GM21737 (cell line): ENCODE data around the gene TRIM37.
"Not testable (repeated sequence)": the region's sequence is repeated elsewhere in the genome, so short reads cannot be mapped to it uniquely, and the experiment has no call there.

ENCODE experiments used
- ATAC-seq: cut with Tn5 transposase; IDR thresholded peaks from one replicate; pipeline ENCODE4 v1.9.1; 2021; ENCODE audit warnings: mild to moderate bottlenecking, moderate library complexity; ENCODE audit not compliant: unreplicated experiment

TRIM37 gene

GRCh38 chr17:59106463-59107305 lies at the start of gene TRIM37:
Gene TRIM37 (minus strand): TSS chr17:59106880. CDS start chr17:59106461, 419 bp downstream.
- ATAC-seq = peak; percentile 91

DNA sequence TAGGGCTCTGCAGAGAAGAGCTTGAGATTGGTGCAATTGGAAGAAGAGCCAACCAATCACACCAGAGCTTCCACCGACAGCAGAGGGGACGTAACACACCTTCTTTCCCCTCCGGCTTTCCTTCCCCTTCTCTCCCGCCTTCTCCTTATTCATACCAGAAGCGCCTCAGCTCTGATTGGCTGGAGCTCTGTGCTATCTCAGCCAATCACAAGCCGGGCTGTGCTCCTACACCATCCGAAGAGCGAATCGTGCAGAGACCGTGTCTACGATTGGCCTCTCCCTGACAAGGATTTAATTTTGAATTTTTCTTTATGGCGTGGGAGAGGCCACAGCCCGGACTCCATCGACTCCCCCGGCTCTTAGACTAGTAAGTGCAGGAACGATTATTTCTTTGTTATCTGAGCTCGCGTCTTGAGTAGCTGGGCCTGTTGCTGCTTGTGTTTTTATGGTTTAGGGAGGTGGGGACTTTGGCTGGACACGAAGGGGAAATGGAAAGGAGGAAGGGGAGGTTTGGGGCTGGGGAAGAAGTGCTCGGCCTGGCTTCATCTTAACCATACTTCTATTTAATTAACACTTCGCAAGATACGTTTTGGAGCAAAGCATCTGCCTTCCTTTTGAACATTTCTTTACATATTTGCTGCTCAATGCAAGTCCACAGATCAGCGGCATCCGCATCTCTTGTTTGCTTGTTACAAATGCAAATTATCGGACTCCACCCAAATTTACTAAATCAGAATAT lies 48.9 kb upstream of the TRIM37 start, which contains the start of gene PRR11:
TSS of gene PRR11 (plus strand) at position 308 of the 739 bp plus-strand sequence. CDS start 14,007 bp downstream, outside the sequence.
- peak; percentile 82 for ATAC-seq

DNA sequence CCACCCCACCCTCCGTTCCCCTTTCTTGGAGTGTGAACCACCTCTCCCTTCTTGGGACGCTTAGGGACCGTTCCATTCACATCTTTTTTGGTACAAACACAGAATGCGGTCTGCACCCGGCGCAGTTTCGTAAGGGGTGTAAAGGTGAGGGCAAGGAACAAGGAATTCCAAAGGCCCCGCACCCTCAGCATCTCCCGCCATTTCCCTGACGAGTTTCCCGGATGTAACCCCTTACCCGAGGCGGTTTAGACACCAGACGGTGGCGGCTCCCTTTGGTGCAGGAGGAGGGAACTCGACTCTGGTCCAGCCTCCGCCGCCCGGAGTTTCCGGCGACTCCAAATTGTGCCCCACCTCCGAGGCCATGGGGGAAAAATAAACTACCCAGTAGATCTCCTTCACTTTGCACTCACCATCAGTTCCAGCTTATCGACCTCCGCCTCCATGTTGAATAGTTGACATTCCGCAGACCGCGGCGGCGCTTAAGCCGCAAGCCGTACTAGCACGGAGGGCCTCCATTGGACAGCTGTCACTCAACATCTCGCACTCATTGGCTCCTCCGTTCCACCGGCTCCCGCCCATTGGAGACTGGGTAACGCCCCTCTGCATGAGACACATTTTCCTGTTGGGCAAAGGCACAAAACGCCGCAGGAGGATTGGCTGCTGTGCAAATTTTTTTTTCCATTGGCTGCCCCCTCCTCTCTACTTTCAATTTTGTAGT lies 48.2 kb upstream of the TRIM37 start, which contains the start of gene SKA2:
TSS of gene SKA2 (minus strand) at position 466 of the 718 bp plus-strand sequence. CDS start at position 443, 23 bp downstream.
- peak; percentile 81 for ATAC-seq

DNA sequence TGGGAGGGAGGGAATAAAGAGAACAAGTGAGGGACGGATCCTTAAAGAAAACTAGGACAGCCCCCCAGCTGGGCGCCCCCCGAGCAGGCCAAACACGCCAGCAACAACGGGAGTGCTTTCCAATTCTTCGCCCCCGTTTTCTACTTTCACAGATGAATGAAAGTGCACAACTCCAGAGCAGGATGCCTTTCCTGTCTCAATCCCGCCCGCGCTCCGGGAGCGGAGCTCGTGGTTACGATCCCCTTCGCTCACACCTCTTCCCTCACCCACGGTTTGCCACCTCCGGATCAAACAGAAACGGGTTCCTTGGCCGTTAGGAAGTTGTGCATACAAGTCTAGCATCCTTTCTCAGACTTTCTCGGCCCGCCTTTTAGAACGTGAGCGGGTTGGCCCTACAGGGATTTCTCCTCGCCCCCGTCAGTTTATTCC lies 47.6 kb upstream of the TRIM37 start:
- no peak for ATAC-seq

DNA sequence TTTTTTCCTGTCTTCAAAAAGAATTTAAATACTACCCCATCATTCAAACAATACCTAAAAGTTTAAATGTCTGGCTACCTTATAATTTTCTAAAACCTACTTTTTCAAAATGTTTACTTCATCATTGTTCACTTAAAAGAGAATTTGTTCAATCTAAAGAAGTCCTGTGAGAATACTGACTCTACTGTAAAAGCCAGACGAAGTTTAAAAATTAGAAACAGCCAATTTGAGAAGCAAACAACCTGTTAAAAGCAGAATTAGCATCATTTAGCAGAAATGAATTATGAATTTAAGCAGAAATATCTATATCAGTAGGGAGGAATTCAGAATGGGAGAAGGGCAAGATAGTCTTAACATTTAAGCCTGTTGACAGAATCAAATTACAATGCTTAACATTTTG lies 46.2 kb upstream of the TRIM37 start:
- no peak for ATAC-seq

GRCh38 chr17:59151591-59151990 lies 44.9 kb upstream of the TRIM37 start:
- no peak for ATAC-seq

DNA sequence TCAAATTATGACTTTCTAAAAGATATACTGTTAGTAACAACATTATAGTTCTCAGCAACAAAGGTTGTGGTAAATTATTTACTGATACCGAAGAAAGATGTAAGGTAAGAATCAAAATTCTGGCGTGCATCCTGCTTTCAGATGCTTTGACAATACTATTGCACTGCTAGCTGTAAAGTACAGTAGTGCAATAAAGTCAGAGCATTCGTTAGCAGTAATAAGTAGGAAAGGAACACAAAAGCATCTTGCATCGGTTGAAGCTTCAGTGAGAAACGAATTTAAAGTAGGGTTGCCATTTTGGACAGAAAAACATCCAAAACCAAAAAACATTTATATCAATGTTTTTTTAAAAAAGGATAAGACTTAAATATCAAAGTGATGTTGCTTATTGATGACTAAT lies 44.3 kb upstream of the TRIM37 start:
- no peak for ATAC-seq

GRCh38 chr17:59149841-59150511 lies 43.3 kb upstream of the TRIM37 start:
- no peak for ATAC-seq

DNA sequence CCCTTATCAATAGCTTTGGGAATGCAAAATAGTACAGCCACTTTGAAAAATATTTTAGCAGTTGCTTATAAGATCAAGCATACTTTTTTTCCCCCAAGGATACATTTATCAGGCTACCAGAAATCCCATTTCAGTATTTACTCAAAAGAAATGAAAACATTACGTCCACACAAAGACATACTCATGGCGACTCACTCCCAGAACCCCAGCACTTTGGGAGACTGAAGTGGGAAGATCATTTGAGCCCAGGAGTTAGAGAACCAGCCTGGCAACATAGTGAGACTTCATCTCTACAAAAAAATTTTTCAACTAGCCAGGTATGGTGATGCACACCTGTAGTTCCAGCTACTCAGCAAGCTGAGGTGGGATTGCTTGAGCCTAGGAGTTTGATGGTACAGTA lies 42.4 kb upstream of the TRIM37 start:
- no peak for ATAC-seq

DNA sequence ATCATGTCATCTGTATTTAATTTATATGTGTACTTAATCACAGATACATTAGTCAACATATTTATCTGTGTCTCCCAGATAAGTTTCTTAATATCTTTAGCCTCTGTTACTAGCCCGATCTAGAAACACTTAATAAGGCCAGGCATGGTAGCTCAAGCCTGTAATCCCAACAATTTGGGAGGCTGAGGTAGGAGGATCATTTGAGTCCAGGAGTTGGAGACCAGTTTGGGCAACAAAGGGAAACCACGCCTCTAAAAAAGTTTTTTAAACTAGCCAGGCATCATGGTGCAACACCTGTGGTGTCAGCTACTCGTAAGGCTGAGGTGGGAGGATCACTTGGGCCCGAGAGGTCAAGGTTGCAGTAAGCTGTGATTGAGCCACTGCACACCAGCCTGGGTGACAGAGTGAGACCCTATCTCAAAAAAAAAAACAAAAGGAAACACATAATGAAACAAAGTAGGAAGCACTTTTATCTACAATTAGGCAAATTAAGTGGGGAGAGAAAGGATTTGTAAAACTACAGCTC lies 39.0 kb upstream of the TRIM37 start:
- no peak for ATAC-seq

DNA sequence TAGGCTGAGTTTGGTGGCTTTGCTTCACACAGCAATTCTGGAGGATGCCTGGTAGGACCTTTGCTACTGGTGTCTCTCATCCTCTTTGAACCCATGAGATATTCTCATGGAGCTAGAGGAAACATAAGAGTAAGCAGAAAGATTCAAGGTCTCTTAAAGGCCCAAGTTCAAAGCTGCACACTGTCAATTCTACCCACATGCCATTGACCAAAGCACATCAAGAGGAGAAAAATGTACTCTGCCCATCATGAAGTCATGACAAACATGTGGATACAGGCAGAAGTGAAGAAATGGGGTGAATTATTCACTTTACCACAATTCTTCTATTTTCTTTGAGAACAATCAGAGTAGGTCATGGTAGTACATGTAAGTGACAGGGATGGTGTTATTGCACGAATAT lies 35.2 kb upstream of the TRIM37 start:
- ATAC-seq = no peak

GRCh38 chr17:59139939-59140338 lies 33.3 kb upstream of the TRIM37 start:
- ATAC-seq = no peak

- not testable (repeated sequence) for ATAC-seq
Measured at GRCh38 chr17:59138339-59138738, 31.7 kb upstream of the TRIM37 start.

DNA sequence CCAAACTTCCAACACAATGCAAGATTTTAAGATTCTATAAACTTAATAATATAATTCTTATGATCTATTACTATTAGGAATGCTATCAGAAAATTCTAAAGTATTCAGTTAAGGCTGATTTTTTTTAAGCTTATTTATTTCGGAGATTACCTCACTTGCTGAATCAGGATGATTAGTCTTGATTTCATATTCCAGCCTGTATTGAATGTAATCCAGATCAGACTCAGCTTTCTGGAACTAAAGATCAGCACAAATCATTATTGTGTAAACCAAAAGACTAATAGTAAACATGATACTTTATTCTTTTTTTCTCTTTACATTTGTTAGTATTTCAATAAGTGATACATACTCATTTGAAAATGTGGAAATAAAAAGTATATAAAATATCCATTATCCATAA lies 24.5 kb upstream of the TRIM37 start:
- no peak for ATAC-seq

DNA sequence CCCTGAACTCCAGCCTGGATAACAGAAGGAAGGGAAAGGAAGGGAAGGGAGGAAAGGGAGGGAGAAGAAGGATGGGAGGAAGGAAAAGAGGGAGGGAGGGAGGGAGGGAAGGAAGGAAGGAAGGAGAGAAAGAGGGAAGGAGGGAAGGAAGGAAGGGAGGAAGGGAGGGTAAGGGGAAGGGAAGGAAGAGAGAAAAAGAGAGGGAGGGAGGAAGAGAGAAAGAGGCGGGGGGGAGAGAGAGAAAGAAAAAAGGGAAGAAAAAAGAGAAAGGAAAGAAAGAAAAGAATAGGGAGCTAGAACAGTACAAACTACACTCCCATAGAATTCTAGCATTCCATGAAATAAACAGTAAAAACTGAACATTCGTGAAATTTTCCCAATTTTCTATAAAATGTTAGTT lies 23.1 kb upstream of the TRIM37 start:
- no peak for ATAC-seq

DNA sequence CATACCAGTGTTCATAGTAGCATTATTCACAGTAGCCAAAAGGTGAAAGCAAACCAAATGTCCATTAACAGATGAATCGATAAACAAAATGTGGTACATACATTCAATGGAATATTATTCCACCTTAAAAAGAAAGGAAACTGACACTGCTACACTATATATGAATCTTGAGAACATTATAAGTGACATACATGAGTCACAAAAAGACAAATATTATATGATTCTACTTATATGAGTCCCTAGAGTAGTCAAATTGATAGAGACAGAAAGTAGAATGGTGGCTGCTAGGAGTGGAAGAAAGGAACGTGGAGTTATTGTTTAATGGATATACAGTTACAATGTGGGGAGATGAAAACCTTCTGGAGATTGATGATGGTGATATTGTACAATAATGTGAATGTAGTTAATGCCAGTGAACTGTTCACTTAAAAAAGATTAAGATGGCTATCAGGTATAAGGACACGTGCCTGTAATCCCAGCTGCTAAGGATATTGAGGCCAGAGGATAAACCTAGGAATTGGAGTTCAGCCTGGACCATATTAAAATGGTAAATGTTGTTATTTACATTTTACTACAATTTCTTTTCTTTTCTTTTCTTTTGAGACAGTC lies 20.2 kb upstream of the TRIM37 start:
- ATAC-seq = no peak

DNA sequence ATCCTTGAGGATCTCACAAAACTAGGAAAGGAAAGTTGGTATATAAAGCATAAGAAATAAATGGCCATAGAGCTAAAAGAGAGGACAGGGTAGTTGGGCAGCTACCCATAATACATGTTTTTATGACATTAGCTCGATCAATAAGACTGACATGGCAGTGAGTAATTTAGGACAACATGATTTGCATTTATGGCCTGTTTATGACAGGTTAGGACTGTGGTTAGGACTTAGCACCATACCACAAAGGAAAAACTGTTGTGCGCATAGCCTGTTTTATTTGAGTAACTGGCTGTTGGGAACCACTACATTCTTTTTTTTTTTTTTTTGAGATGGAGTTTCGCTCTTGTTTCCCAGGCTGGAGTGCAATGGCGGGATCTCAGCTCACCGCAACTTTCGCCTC lies 18.0 kb upstream of the TRIM37 start:
- ATAC-seq = no peak

- ATAC-seq = no peak
Measured at GRCh38 chr17:59121901-59122480, 15.3 kb upstream of the TRIM37 start.

DNA sequence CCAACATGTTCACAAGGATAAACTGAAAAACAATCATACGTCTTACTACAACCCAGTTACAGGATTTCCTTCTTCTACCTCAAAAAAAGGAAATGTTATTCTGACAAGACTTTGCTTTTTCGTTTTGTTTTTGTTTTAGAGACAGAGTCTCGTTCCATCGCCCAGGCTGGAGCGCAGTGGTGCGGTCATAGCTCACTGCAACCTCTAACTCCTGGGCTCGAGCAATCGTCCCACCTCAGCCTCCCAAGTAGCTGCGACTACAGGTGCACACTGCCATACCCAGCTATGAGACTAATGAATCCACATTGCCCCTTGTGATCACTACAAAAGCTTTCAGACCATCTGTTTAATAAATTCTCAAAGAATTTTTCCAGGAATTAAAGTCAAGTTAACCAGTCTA lies 8.8 kb upstream of the TRIM37 start:
- no peak for ATAC-seq

DNA sequence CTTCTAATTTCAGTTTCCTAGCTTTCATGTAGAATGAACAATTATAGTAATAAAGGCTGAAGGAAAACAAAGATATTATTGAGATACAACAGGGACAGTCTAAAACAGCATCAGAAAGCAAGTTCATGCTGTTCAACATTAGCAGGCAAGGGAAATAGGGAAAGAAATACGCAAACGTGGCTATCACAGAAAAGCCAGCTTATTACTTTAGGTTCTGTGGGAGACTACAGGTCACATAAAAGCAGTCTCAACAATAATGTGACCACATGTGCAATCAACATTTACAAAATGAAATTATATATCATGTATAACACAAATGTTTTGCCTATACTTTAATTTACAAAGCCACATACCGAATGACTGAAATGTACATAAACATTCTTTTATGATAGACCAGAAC lies 4.9 kb upstream of the TRIM37 start:
- ATAC-seq = no peak
